DMS153 (cell line): ENCODE data around the gene ME2.
"Not testable (repeated sequence)": the region's sequence is repeated elsewhere in the genome, so short reads cannot be mapped to it uniquely, and the experiment has no call there.

Experiments
- DNase-seq: peaks from one replicate; lab custom pipeline; 2025; lab: John Stamatoyannopoulos, UW

Gene ME2

GRCh38 chr18:50924372-50924771 is 45.5 kb downstream of the ME2 start:
- DNase-seq, result no peak

- no peak for DNase-seq
These were observed 47.6 kb downstream of the ME2 start for GRCh38 chr18:50926521-50926920.

GRCh38 chr18:50928551-50928950 is 49.6 kb downstream of the ME2 start:
- no peak for DNase-seq

GRCh38 chr18:50933684-50934083 is 54.8 kb downstream of the ME2 start:
- DNase-seq, result no peak

- no peak for DNase-seq
These were observed 55.8 kb downstream of the ME2 start for GRCh38 chr18:50934545-50935211.

GRCh38 chr18:50935493-50936191 is 56.7 kb downstream of the ME2 start:
- DNase-seq, result no peak

GRCh38 chr18:50937183-50937582 is 58.3 kb downstream of the ME2 start:
- no peak for DNase-seq

GRCh38 chr18:50938912-50939311 is 60.0 kb downstream of the ME2 start:
- DNase-seq, result no peak

- no peak for DNase-seq
These were observed 65.5 kb downstream of the ME2 start for GRCh38 chr18:50944245-50944932.

- DNase-seq, result not testable (repeated sequence)
These were observed 67.0 kb downstream of the ME2 start for GRCh38 chr18:50945918-50946317.

GRCh38 chr18:50947899-50948298 is 69.0 kb downstream of the ME2 start:
- DNase-seq, result no peak

GRCh38 chr18:50949185-50949584 is 70.3 kb downstream of the ME2 start:
- DNase-seq, result no peak

GRCh38 chr18:50950626-50951025 is 71.7 kb downstream of the ME2 start:
- no peak for DNase-seq

GRCh38 chr18:50953822-50954221 is 74.9 kb downstream of the ME2 start:
- DNase-seq, result no peak

- no peak for DNase-seq
These were observed 76.3 kb downstream of the ME2 start for GRCh38 chr18:50955253-50955652.

GRCh38 chr18:50956116-50956515 is 77.2 kb downstream of the ME2 start:
- DNase-seq, result no peak

- DNase-seq, result no peak
These were observed 83.1 kb downstream of the ME2 start for GRCh38 chr18:50961974-50962373.

- DNase-seq, result peak; percentile 64
These were observed 89.1 kb downstream of the ME2 start, which contains the start of gene ELAC1 for GRCh38 chr18:50967714-50968661. Gene ELAC1, plus strand, starts transcription at chr18:50968040. Its CDS starts 6,365 bp downstream, at chr18:50974405.

- no peak for DNase-seq
These were observed 90.5 kb downstream of the ME2 start for GRCh38 chr18:50969448-50969847.

GRCh38 chr18:50970006-50970405 is 91.1 kb downstream of the ME2 start:
- DNase-seq, result no peak

GRCh38 chr18:50972404-50972803 is 93.5 kb downstream of the ME2 start:
- not testable (repeated sequence) for DNase-seq
